SK-N-SH (cell line): ENCODE results near the gene CLASRP. TPM values are rescaled to one million over a fixed set of nuclear protein-coding genes. Genes with fewer than 3 reads are reported as not detected.

Source experiments
- CTCF ChIA-PET: fragments of 300-600, 350-600 bp; formaldehyde crosslinking; extraction: SDS; loops from one replicate; lab custom pipeline; 2021; lab: Yijun Ruan, JAX
- POLR2A ChIA-PET: fragments of 350-600 bp; sonication (Branson Sonifier 250); formaldehyde crosslinking; extraction: SDS; loops from one replicate; lab custom pipeline; 2020; ENCODE audit warnings: antibody characterized with exemption, inconsistent platforms; lab: Yijun Ruan, JAX
- DNase-seq: peaks from one replicate; pipeline ENCODE4 v3.0.0; 2012
- H2AFZ ChIP-seq: fragments of 200-600 bp; sonication (generic); 2 replicates; pipeline ENCODE4 v1.8.1; 2016; ENCODE audit warnings: antibody characterized with exemption, mild to moderate bottlenecking, low read depth
- H3F3A ChIP-seq: fragments of 200-600 bp; sonication (generic); replicated peaks from 2 replicates; pipeline ENCODE3; 2016; ENCODE audit warnings: antibody characterized with exemption, mild to moderate bottlenecking; ENCODE audit not compliant: insufficient read depth
- H3K27ac ChIP-seq, 2 experiments: fragments of 200-500 bp in 1 of 2; fragments of 200-600 bp in 1 of 2; sonication (Bioruptor generic) in 1 of 2; sonication (generic), shearing (Covaris generic) in 1 of 2; 2 replicates each; pipeline versions ENCODE4 v1.5.1 to v1.6.1; 2014 to 2016; ENCODE audit warnings: low read depth in 2 of 2, inconsistent platforms in 1 of 2, low read length in 1 of 2, mild to moderate bottlenecking in 1 of 2, mixed read lengths in 1 of 2
- H3K27me3 ChIP-seq: fragments of 200-600 bp; sonication (generic), shearing (Covaris generic); 2 replicates; pipeline ENCODE4 v1.6.1; 2016; ENCODE audit warnings: mixed run types; ENCODE audit not compliant: insufficient read depth
- H3K36me3 ChIP-seq, 2 experiments: fragments of 200-500 bp in 1 of 2; fragments of 200-600 bp in 1 of 2; sonication (Bioruptor generic) in 1 of 2; sonication (generic) in 1 of 2; replicated peaks in 1 of 2; 2 replicates each; pipeline versions ENCODE3 to v1.5.1; 2014 to 2016; ENCODE audit warnings: low read length in 1 of 2, mild to moderate bottlenecking in 1 of 2; ENCODE audit not compliant: insufficient read depth in 2 of 2, control insufficient read depth in 1 of 2
- H3K4me1 ChIP-seq, 2 experiments: fragments of 200-500 bp in 1 of 2; fragments of 200-600 bp in 1 of 2; sonication (Bioruptor generic) in 1 of 2; sonication (generic), shearing (Covaris generic) in 1 of 2; 2 replicates each; pipeline versions ENCODE4 v1.5.1 to v1.6.1; 2014 to 2016; ENCODE audit warnings: low read depth in 1 of 2, low read length in 1 of 2, mixed run types in 1 of 2; ENCODE audit not compliant: insufficient read depth in 2 of 2, control insufficient read depth in 1 of 2
- H3K4me2 ChIP-seq: fragments of 200-600 bp; sonication (generic), shearing (Covaris generic); 2 replicates; pipeline ENCODE4 v1.6.1; 2017; ENCODE audit warnings: mixed run types
- H3K4me3 ChIP-seq, 2 experiments: fragments of 200-500 bp in 1 of 2; fragments of 200-600 bp in 1 of 2; sonication (Bioruptor generic) in 1 of 2; sonication (generic), shearing (Covaris generic) in 1 of 2; 2 replicates each; pipeline versions ENCODE4 v1.5.1 to v1.8.1; 2014 to 2016; ENCODE audit warnings: low read depth in 2 of 2, inconsistent platforms in 1 of 2, low read length in 1 of 2, mild to moderate bottlenecking in 1 of 2, mixed read lengths in 1 of 2, moderate library complexity in 1 of 2
- H3K79me2 ChIP-seq: fragments of 200-600 bp; sonication (generic); 2 replicates; pipeline ENCODE4 v1.8.1; 2017; ENCODE audit warnings: mild to moderate bottlenecking; ENCODE audit not compliant: insufficient read depth
- H3K9ac ChIP-seq: fragments of 200-600 bp; sonication (generic); 2 replicates; pipeline ENCODE4 v1.6.1; 2017; ENCODE audit warnings: mixed run types
- H3K9me2 ChIP-seq: fragments of 200-600 bp; sonication (generic); 2 replicates; pipeline ENCODE4 v1.6.1; 2017; ENCODE audit warnings: mixed run types
- H3K9me3 ChIP-seq: fragments of 200-600 bp; sonication (generic); 2 replicates; pipeline ENCODE4 v1.6.1; 2017; ENCODE audit warnings: mixed run types, mild to moderate bottlenecking, moderate library complexity
- H4K20me1 ChIP-seq: fragments of 200-600 bp; sonication (generic); 2 replicates; pipeline ENCODE4 v1.6.1; 2017; ENCODE audit warnings: mild to moderate bottlenecking, mixed run types; ENCODE audit not compliant: insufficient read depth
- ELF1 ChIP-seq: IDR thresholded peaks from 2 replicates; pipeline ENCODE4 v1.4.0; 2012
- EP300 ChIP-seq, 2 experiments: IDR thresholded peaks; 2 replicates each; pipeline versions ENCODE4 v1.4.0 to v1.6.1; 2012; ENCODE audit warnings: borderline replicate concordance in 1 of 2, low read depth in 1 of 2, low read length in 1 of 2
- EZH2phosphoT487 ChIP-seq: fragments of 200-600 bp; sonication (generic); IDR thresholded peaks from 2 replicates; pipeline ENCODE4 v1.6.1; 2017; ENCODE audit warnings: low read depth, mixed run types, mild to moderate bottlenecking, antibody characterized with exemption, moderate library complexity, borderline replicate concordance
- FOXJ3 ChIP-seq: sonication (generic); formaldehyde crosslinking; IDR thresholded peaks from 2 replicates; pipeline ENCODE4 v1.5.1; 2020; ENCODE audit warnings: mild to moderate bottlenecking, missing genetic modification reagents
- FOXM1 ChIP-seq: IDR thresholded peaks from 2 replicates; pipeline ENCODE4 v1.4.0; 2012; ENCODE audit warnings: low read depth, mild to moderate bottlenecking
- GABPA ChIP-seq: IDR thresholded peaks from 2 replicates; pipeline ENCODE4 v1.4.0; 2012; ENCODE audit warnings: low read depth, mild to moderate bottlenecking
- GATA2 ChIP-seq: sonication (generic); formaldehyde crosslinking; IDR thresholded peaks from 2 replicates; pipeline ENCODE4 v1.5.0; 2020; ENCODE audit warnings: mild to moderate bottlenecking, missing genetic modification reagents
- MEF2A ChIP-seq: IDR thresholded peaks from 2 replicates; pipeline ENCODE4 v1.4.0; 2012; ENCODE audit warnings: low read depth, borderline replicate concordance
- MXI1 ChIP-seq: IDR thresholded peaks from 2 replicates; pipeline ENCODE4 v1.6.1; 2012; ENCODE audit warnings: mild to moderate bottlenecking, low read depth, low read length, improper control_type of control experiment
- TAF1 ChIP-seq: IDR thresholded peaks from 2 replicates; pipeline ENCODE4 v1.6.1; 2012; ENCODE audit warnings: low read depth, mild to moderate bottlenecking, low read length, moderate library complexity, borderline replicate concordance
- WGBS: methylation state at CpG from one replicate; pipeline ENCODE4 v1.1.6; 2017; ENCODE audit warnings: low lambda C conversion rate; 5-methylcytosine and 5-hydroxymethylcytosine counted together
- polyA plus RNA-seq, 3 experiments: library from polyadenylated mRNA; depleted of rRNA; stranded (reverse); fragments of >200 nt; gene quantifications; 2 replicates each; pipeline ENCODE4 v1.2.3, GENCODE V29; 2012
- TF ChIP-seq, protein P1 (sequence below): fragments of 200-600 bp; sonication (generic); IDR thresholded peaks from 2 replicates; pipeline ENCODE4 v1.6.1; 2017; ENCODE audit warnings: antibody characterized with exemption, mild to moderate bottlenecking, moderate library complexity
- TF ChIP-seq, protein P2 (sequence below): fragments of 150-350 bp; IDR thresholded peaks from 2 replicates; pipeline ENCODE4 v1.6.1; 2017; ENCODE audit warnings: antibody characterized with exemption, low read length, low read depth, borderline replicate concordance
- TF ChIP-seq, protein P3 (sequence below): IDR thresholded peaks from 2 replicates; pipeline ENCODE4 v1.4.0; 2012; ENCODE audit warnings: low read depth, borderline replicate concordance
- TF ChIP-seq, protein P4 (sequence below): IDR thresholded peaks from 2 replicates; pipeline ENCODE4 v1.6.1; 2012; ENCODE audit warnings: mild to moderate bottlenecking, low read depth, low read length, moderate library complexity
- TF ChIP-seq, protein P5 (sequence below): IDR thresholded peaks from 2 replicates; pipeline ENCODE4 v1.4.0; 2012; ENCODE audit warnings: low read depth, borderline replicate concordance
- TF ChIP-seq, protein P6 (sequence below): fragments of 150-350 bp; IDR thresholded peaks from 2 replicates; pipeline ENCODE4 v1.6.1; 2016; ENCODE audit warnings: mild to moderate bottlenecking, low read depth, low read length

The CLASRP gene
- polyA plus RNA-seq, 1 of the 3 experiments (the other 2 are of a cell fraction): 54.8 TPM

DNA sequence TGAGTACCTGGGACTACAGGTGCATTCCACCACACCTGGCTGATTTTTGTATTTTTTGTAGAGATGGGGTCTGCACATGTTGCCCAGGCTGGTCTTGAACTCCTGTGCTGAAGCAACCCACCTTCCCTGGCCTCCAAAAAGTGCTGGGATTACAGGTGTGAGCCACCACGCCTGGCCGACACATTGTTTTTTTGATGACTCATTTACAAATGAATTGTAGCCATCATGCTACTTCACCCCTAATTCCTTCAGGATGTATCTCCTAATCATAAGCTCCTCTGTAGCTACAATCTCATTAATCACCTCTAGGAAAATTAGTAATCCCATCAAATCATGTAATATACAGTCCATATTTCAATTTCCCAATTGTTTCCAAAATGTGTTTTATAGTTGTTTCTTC lies 19.7 kb upstream of the CLASRP start:
- no peaks in the 10 kb centered on the region for H4K20me1 ChIP-seq
- CTCF ChIA-PET: interaction anchor here (0.7 to 1.6 kb wide), 2 partner anchors 40 to 421 kb away, joined by 3 to 8 read pairs; no protein-coding TSS in a partner anchor
- H3K9ac ChIP-seq: no peak overlapping the region
- POLR2A ChIA-PET: no interaction called here
- H3K4me3 ChIP-seq: no peak overlapping the region
- TF ChIP-seq EP300 (IDR thresholded peaks at IDR 0.05; ENCODE audit: borderline replicate concordance in 1 of 2, low read depth in 1 of 2, low read length in 1 of 2): no peak
- TF ChIP-seq GATA2 (CRISPR knock-in tag): no peak
- TF ChIP-seq, protein P1, sequence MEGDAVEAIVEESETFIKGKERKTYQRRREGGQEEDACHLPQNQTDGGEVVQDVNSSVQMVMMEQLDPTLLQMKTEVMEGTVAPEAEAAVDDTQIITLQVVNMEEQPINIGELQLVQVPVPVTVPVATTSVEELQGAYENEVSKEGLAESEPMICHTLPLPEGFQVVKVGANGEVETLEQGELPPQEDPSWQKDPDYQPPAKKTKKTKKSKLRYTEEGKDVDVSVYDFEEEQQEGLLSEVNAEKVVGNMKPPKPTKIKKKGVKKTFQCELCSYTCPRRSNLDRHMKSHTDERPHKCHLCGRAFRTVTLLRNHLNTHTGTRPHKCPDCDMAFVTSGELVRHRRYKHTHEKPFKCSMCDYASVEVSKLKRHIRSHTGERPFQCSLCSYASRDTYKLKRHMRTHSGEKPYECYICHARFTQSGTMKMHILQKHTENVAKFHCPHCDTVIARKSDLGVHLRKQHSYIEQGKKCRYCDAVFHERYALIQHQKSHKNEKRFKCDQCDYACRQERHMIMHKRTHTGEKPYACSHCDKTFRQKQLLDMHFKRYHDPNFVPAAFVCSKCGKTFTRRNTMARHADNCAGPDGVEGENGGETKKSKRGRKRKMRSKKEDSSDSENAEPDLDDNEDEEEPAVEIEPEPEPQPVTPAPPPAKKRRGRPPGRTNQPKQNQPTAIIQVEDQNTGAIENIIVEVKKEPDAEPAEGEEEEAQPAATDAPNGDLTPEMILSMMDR: no peak
- no peak for TF ChIP-seq ELF1
- TF ChIP-seq FOXM1: no peak
- TF ChIP-seq, protein P2, sequence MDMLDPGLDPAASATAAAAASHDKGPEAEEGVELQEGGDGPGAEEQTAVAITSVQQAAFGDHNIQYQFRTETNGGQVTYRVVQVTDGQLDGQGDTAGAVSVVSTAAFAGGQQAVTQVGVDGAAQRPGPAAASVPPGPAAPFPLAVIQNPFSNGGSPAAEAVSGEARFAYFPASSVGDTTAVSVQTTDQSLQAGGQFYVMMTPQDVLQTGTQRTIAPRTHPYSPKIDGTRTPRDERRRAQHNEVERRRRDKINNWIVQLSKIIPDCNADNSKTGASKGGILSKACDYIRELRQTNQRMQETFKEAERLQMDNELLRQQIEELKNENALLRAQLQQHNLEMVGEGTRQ: no peak
- TF ChIP-seq MXI1: no peak
- TF ChIP-seq, protein P3, sequence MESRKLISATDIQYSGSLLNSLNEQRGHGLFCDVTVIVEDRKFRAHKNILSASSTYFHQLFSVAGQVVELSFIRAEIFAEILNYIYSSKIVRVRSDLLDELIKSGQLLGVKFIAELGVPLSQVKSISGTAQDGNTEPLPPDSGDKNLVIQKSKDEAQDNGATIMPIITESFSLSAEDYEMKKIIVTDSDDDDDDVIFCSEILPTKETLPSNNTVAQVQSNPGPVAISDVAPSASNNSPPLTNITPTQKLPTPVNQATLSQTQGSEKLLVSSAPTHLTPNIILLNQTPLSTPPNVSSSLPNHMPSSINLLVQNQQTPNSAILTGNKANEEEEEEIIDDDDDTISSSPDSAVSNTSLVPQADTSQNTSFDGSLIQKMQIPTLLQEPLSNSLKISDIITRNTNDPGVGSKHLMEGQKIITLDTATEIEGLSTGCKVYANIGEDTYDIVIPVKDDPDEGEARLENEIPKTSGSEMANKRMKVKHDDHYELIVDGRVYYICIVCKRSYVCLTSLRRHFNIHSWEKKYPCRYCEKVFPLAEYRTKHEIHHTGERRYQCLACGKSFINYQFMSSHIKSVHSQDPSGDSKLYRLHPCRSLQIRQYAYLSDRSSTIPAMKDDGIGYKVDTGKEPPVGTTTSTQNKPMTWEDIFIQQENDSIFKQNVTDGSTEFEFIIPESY: no peak
- TF ChIP-seq, protein P4, sequence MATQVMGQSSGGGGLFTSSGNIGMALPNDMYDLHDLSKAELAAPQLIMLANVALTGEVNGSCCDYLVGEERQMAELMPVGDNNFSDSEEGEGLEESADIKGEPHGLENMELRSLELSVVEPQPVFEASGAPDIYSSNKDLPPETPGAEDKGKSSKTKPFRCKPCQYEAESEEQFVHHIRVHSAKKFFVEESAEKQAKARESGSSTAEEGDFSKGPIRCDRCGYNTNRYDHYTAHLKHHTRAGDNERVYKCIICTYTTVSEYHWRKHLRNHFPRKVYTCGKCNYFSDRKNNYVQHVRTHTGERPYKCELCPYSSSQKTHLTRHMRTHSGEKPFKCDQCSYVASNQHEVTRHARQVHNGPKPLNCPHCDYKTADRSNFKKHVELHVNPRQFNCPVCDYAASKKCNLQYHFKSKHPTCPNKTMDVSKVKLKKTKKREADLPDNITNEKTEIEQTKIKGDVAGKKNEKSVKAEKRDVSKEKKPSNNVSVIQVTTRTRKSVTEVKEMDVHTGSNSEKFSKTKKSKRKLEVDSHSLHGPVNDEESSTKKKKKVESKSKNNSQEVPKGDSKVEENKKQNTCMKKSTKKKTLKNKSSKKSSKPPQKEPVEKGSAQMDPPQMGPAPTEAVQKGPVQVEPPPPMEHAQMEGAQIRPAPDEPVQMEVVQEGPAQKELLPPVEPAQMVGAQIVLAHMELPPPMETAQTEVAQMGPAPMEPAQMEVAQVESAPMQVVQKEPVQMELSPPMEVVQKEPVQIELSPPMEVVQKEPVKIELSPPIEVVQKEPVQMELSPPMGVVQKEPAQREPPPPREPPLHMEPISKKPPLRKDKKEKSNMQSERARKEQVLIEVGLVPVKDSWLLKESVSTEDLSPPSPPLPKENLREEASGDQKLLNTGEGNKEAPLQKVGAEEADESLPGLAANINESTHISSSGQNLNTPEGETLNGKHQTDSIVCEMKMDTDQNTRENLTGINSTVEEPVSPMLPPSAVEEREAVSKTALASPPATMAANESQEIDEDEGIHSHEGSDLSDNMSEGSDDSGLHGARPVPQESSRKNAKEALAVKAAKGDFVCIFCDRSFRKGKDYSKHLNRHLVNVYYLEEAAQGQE: no peak
- TF ChIP-seq EZH2phosphoT487: no peak
- no peak for TF ChIP-seq FOXJ3 (CRISPR knock-in tag)
- TF ChIP-seq, protein P5, sequence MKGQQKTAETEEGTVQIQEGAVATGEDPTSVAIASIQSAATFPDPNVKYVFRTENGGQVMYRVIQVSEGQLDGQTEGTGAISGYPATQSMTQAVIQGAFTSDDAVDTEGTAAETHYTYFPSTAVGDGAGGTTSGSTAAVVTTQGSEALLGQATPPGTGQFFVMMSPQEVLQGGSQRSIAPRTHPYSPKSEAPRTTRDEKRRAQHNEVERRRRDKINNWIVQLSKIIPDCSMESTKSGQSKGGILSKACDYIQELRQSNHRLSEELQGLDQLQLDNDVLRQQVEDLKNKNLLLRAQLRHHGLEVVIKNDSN: no peak
- TF ChIP-seq TAF1: no peak
- TF ChIP-seq, protein P6, sequence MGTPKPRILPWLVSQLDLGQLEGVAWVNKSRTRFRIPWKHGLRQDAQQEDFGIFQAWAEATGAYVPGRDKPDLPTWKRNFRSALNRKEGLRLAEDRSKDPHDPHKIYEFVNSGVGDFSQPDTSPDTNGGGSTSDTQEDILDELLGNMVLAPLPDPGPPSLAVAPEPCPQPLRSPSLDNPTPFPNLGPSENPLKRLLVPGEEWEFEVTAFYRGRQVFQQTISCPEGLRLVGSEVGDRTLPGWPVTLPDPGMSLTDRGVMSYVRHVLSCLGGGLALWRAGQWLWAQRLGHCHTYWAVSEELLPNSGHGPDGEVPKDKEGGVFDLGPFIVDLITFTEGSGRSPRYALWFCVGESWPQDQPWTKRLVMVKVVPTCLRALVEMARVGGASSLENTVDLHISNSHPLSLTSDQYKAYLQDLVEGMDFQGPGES: no peak
- TF ChIP-seq GABPA: no peak
- TF ChIP-seq MEF2A: no peak
- H3K27me3 ChIP-seq: no peaks in the 10 kb centered on the region
- H2AFZ ChIP-seq: no peak overlapping the region
- no peaks in the 10 kb centered on the region for H3K9me3 ChIP-seq
- no peaks in the 10 kb centered on the region for H3K36me3 ChIP-seq
- H3K27ac ChIP-seq: no peak overlapping the region
- WGBS: 92% methylated on average over 2 of the region's 2 CpGs
- peaks cover 8% of the 10 kb centered on the region for H3F3A ChIP-seq
- no peaks in the 10 kb centered on the region for H3K79me2 ChIP-seq
- no peaks in the 10 kb centered on the region for H3K9me2 ChIP-seq
- DNase-seq: no peak
- no peak overlapping the region for H3K4me2 ChIP-seq
- no peaks in the 10 kb centered on the region for H3K4me1 ChIP-seq
